T-helper 1 cell treated with Interleukin-12 subunit alpha and Interleukin-12 subunit beta and Interleukin-4 antibody, amounts not matched to agents 30 ng/mL and 1 ng/mL, for 36 hours (primary cell): ENCODE results near the gene MRFAP1L1. TPM values are rescaled to one million over a fixed set of nuclear protein-coding genes. Genes with fewer than 3 reads are reported as not detected.

ENCODE experiments used
- intact Hi-C: fragments of 100-400 bp; cut with micrococcal nuclease; formaldehyde crosslinking; loops from one replicate; pipeline ENCODE4 v1.15.1; 2024
- total RNA-seq: library from RNA; stranded (reverse); gene quantifications from 2 replicates; pipeline ENCODE4 v1.2.3, GENCODE V29; 2022

MRFAP1L1 gene
- total RNA-seq, 1 donor from 2014 or later, result 69.6 TPM

GRCh38 chr4:6716958-6717655, 7.4 kb upstream of the MRFAP1L1 start:
- intact Hi-C loops, result loop anchor here (1.0 to 5.0 kb wide), 7 partner anchors 8 to 1440 kb away; partner anchors contain the start of genes ABLIM2, GRPEL1, MRFAP1 and MRFAP1L1

- intact Hi-C loops, result loop anchor here (1.0 to 5.0 kb wide), 6 partner anchors 35 to 1441 kb away; partner anchors contain the start of genes ABLIM2, GRPEL1 and MRFAP1
Measured at GRCh38 chr4:6716018-6716911, 6.6 kb upstream of the MRFAP1L1 start, which contains the start of gene BLOC1S4. Gene BLOC1S4 (plus strand): TSS chr4:6716174. CDS start chr4:6716210, 36 bp downstream.

GRCh38 chr4:6715704-6716017, 6.0 kb upstream of the MRFAP1L1 start:
- intact Hi-C loops, result loop anchor here (1.0 to 5.0 kb wide), 6 partner anchors 35 to 1442 kb away; partner anchors contain the start of genes ABLIM2, GRPEL1 and MRFAP1

- intact Hi-C loops, result loop anchor here (5.0 kb wide), 1 partner anchor 1442 kb away; the partner anchor contains the start of gene ABLIM2
Measured at GRCh38 chr4:6714954-6715353, 5.3 kb upstream of the MRFAP1L1 start.

- intact Hi-C loops, result loop anchor here (1.0 kb wide), 1 partner anchor 198 kb away; the partner anchor contains the start of gene TBC1D14
Measured at GRCh38 chr4:6710996-6711395, 1.3 kb upstream of the MRFAP1L1 start.

- intact Hi-C loops, result loop anchor here (1.0 kb wide), 1 partner anchor 199 kb away; the partner anchor contains the start of gene TBC1D14
Measured at GRCh38 chr4:6710282-6710681, 617 bp upstream of the MRFAP1L1 start.

GRCh38 chr4:6706173-6706572, 3.5 kb downstream of the MRFAP1L1 start:
- intact Hi-C loops, result no loop called here

- intact Hi-C loops, result no loop called here
Measured at GRCh38 chr4:6705646-6706045, 4.0 kb downstream of the MRFAP1L1 start.

- intact Hi-C loops, result no loop called here
Measured at GRCh38 chr4:6703786-6704185, 5.9 kb downstream of the MRFAP1L1 start.

GRCh38 chr4:6702761-6703160, 6.9 kb downstream of the MRFAP1L1 start:
- intact Hi-C loops, result no loop called here

- intact Hi-C loops, result loop anchor here (1.0 kb wide), 1 partner anchor 27 kb away; a partner anchor contains a TSS
Measured at GRCh38 chr4:6701371-6701770, 8.3 kb downstream of the MRFAP1L1 start.

GRCh38 chr4:6699903-6700302, 9.8 kb downstream of the MRFAP1L1 start:
- intact Hi-C loops, result loop anchor here (1.0 kb wide), 2 partner anchors 9 to 10 kb away; partner anchors contain the start of gene MRFAP1L1

- intact Hi-C loops, result loop anchor here (1.0 kb wide), 1 partner anchor 9 kb away; no protein-coding TSS in a partner anchor
Measured at GRCh38 chr4:6699388-6699787, 10.3 kb downstream of the MRFAP1L1 start.

- intact Hi-C loops, result no loop called here
Measured at GRCh38 chr4:6697131-6697530, 12.5 kb downstream of the MRFAP1L1 start.

GRCh38 chr4:6696611-6697010, 13.1 kb downstream of the MRFAP1L1 start:
- intact Hi-C loops, result loop anchor here (1.0 kb wide), 3 partner anchors 13 to 56 kb away; partner anchors contain the start of genes MRFAP1 and MRFAP1L1

- intact Hi-C loops, result loop anchor here (1.0 kb wide), 3 partner anchors 13 to 56 kb away; partner anchors contain the start of genes MRFAP1 and MRFAP1L1
Measured at GRCh38 chr4:6695660-6696610, 13.7 kb downstream of the MRFAP1L1 start.

- intact Hi-C loops, result no loop called here
Measured at GRCh38 chr4:6694177-6694901, 15.3 kb downstream of the MRFAP1L1 start.

- intact Hi-C loops, result no loop called here
Measured at GRCh38 chr4:6693231-6694176, 16.2 kb downstream of the MRFAP1L1 start, which contains the start of gene S100P. Gene S100P (plus strand): TSS chr4:6693878. CDS start chr4:6693933, 55 bp downstream.
